ENCODE data around the gene CDC6. TPM values are rescaled to one million over a fixed set of nuclear protein-coding genes. Genes with fewer than 3 reads are reported as not detected.

CDC6 gene, protein sequence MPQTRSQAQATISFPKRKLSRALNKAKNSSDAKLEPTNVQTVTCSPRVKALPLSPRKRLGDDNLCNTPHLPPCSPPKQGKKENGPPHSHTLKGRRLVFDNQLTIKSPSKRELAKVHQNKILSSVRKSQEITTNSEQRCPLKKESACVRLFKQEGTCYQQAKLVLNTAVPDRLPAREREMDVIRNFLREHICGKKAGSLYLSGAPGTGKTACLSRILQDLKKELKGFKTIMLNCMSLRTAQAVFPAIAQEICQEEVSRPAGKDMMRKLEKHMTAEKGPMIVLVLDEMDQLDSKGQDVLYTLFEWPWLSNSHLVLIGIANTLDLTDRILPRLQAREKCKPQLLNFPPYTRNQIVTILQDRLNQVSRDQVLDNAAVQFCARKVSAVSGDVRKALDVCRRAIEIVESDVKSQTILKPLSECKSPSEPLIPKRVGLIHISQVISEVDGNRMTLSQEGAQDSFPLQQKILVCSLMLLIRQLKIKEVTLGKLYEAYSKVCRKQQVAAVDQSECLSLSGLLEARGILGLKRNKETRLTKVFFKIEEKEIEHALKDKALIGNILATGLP
- 100 to 1,000 TPM; 103 to 110 TPM for total RNA-seq

- CTCF ChIA-PET: interaction anchor here (0.6 to 8.5 kb wide), 11 partner anchors 15 to 665 kb away, joined by 3 to 100 read pairs (median 5); partner anchors contain the start of gene WIPF2
- Mint-ChIP-seq H3K27me3 (ENCODE audit: low read depth) (no peaks in the 10 kb centered on the region), H3K4me1 (ENCODE audit: low read depth) (peaks cover 45% of the 10 kb centered on the region), H3K9me3 (ENCODE audit: insufficient read depth) (no peaks in the 10 kb centered on the region), H3K4me3 (peak within 1 kb of the TSS; percentile 98), H3K36me3 (ENCODE audit: low read depth) (peaks cover 37% of the 10 kb centered on the region), H3K27ac (peak within 1 kb of the TSS; percentile 97)
- ATAC-seq: peak; percentile 96
- POLR2A ChIA-PET: interaction anchor here (0.6 to 2.5 kb wide), 19 partner anchors 9 to 312 kb away, joined by 3 to 19 read pairs (median 4); partner anchors contain the start of gene WIPF2
- peak; percentile 100 for DNase-seq
Measured at GRCh38 chr17:40287494-40288369, at the start of gene CDC6. Gene CDC6, plus strand, starts transcription at chr17:40287879. Its CDS starts 1,542 bp downstream, at chr17:40289421.

DNA sequence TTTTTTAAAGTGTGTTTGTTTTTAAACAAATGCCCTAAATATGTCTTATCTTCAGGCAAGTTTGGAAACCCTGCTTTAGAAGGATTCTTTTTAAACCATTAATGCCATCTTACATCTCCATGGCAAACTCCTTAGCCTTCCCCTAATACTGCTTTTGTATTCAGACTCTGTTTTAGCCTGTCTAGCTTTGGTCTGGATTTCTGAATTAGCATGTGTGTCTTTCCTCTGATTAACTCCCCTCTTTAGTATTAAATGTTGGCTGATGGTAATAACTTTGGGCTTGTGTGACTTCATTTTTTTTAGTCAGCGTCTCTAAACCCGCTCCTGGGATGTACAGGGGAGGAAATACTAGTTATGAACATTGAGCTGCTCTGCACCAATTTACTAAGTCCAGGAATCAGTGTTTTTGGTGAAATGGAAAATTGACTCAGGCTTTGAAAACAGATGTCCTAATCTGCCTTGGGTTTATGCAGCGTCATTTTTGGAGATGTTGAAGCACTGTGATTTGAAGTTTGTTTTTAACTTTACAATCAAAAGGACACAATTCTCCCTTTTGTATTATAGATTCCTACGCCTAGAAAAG lies 46.3 kb upstream of the CDC6 start:
- Mint-ChIP-seq H3K9me3 (ENCODE audit: insufficient read depth) (no peaks in the 10 kb centered on the region), H3K36me3 (ENCODE audit: low read depth) (peaks cover 5% of the 10 kb centered on the region), H3K27me3 (ENCODE audit: low read depth) (no peaks in the 10 kb centered on the region), H3K4me1 (ENCODE audit: low read depth) (peaks cover 18% of the 10 kb centered on the region), H3K4me3 (no peak overlapping the region), H3K27ac (no peak overlapping the region)
- CTCF ChIA-PET: interaction anchor here (1.4 to 1.8 kb wide), 3 partner anchors 39 to 50 kb away, joined by 4 to 5 read pairs (median 4); no protein-coding TSS in a partner anchor
- ATAC-seq (no peak), DNase-seq (no peak)
- POLR2A ChIA-PET: no interaction called here

GRCh38 chr17:40242774-40243173 lies 44.9 kb upstream of the CDC6 start:
- H3K27me3 Mint-ChIP-seq (ENCODE audit: low read depth): no peaks in the 10 kb centered on the region
- H3K36me3 Mint-ChIP-seq (ENCODE audit: low read depth): peaks cover 4% of the 10 kb centered on the region
- DNase-seq (no peak), ATAC-seq (no peak)
- CTCF ChIA-PET: interaction anchor here (0.7 to 1.7 kb wide), 2 partner anchors 41 to 45 kb away, joined by 3 to 4 read pairs; no protein-coding TSS in a partner anchor
- H3K4me3 Mint-ChIP-seq: no peak overlapping the region
- no peaks in the 10 kb centered on the region for H3K9me3 Mint-ChIP-seq (ENCODE audit: insufficient read depth)
- POLR2A ChIA-PET: interaction anchor here (0.7 kb wide), 1 partner anchor 176 kb away, joined by 3 read pairs; no protein-coding TSS in a partner anchor
- peaks cover 18% of the 10 kb centered on the region for H3K4me1 Mint-ChIP-seq (ENCODE audit: low read depth)
- H3K27ac Mint-ChIP-seq: no peak overlapping the region

GRCh38 chr17:40243761-40244160 lies 43.9 kb upstream of the CDC6 start:
- no peaks in the 10 kb centered on the region for H3K9me3 Mint-ChIP-seq (ENCODE audit: insufficient read depth)
- H3K4me1 Mint-ChIP-seq (ENCODE audit: low read depth): peaks cover 18% of the 10 kb centered on the region
- H3K27ac Mint-ChIP-seq: no peak overlapping the region
- H3K27me3 Mint-ChIP-seq (ENCODE audit: low read depth): no peaks in the 10 kb centered on the region
- ATAC-seq (no peak), DNase-seq (no peak)
- POLR2A ChIA-PET: no interaction called here
- peaks cover 5% of the 10 kb centered on the region for H3K36me3 Mint-ChIP-seq (ENCODE audit: low read depth)
- H3K4me3 Mint-ChIP-seq: no peak overlapping the region
- CTCF ChIA-PET: interaction anchor here (1.2 kb wide), 1 partner anchor 131 kb away, joined by 4 read pairs; no protein-coding TSS in a partner anchor

GRCh38 chr17:40244255-40244654 lies 43.4 kb upstream of the CDC6 start:
- ChIA-PET POLR2A (no interaction called here), CTCF (interaction anchor here (0.7 to 1.2 kb wide), 2 partner anchors 131 to 158 kb away, joined by 3 to 4 read pairs; no protein-coding TSS in a partner anchor)
- H3K4me3 Mint-ChIP-seq: no peak overlapping the region
- H3K27me3 Mint-ChIP-seq (ENCODE audit: low read depth): no peaks in the 10 kb centered on the region
- H3K36me3 Mint-ChIP-seq (ENCODE audit: low read depth): peaks cover 5% of the 10 kb centered on the region
- DNase-seq (no peak), ATAC-seq (no peak)
- H3K4me1 Mint-ChIP-seq (ENCODE audit: low read depth): peaks cover 18% of the 10 kb centered on the region
- H3K27ac Mint-ChIP-seq: no peak overlapping the region
- no peaks in the 10 kb centered on the region for H3K9me3 Mint-ChIP-seq (ENCODE audit: insufficient read depth)

GRCh38 chr17:40247926-40248495 lies 39.7 kb upstream of the CDC6 start:
- Mint-ChIP-seq H3K4me1 (ENCODE audit: low read depth) (peaks cover 9% of the 10 kb centered on the region), H3K27me3 (ENCODE audit: low read depth) (no peaks in the 10 kb centered on the region)

DNA sequence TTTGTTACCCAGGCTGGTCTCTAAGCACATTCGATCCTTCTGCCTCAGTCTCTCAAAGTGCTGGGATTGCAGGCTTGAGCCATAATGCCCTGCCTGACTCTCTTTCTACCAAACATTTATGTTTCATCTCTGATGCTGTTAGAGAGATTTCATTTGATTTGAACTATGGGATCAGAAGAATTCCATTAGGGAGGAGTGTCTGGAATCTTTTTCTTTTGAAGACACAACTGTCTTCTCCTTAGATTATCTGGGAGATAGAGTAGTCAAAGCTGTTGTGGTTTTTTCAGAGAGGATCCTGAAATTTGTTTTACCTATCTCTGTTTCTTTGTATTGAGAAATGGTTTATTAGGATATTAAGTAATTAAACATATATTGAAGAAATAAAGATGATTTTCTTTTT lies 39.2 kb upstream of the CDC6 start:
- no peak for DNase-seq
- H3K27me3 Mint-ChIP-seq (ENCODE audit: low read depth): no peaks in the 10 kb centered on the region
- peaks cover 9% of the 10 kb centered on the region for H3K4me1 Mint-ChIP-seq (ENCODE audit: low read depth)
- ChIA-PET POLR2A (no interaction called here), CTCF (no interaction called here)
- no peaks in the 10 kb centered on the region for H3K9me3 Mint-ChIP-seq (ENCODE audit: insufficient read depth)
- no peak overlapping the region for H3K27ac Mint-ChIP-seq
- H3K4me3 Mint-ChIP-seq: no peak overlapping the region
- peaks cover 3% of the 10 kb centered on the region for H3K36me3 Mint-ChIP-seq (ENCODE audit: low read depth)
- ATAC-seq: no peak

More at GRCh38 chr17:40247926-40248495, 39.7 kb upstream of the CDC6 start:
- DNase-seq (no peak), ATAC-seq (no peak)
- H3K36me3 Mint-ChIP-seq (ENCODE audit: low read depth): peaks cover 3% of the 10 kb centered on the region
- no peak overlapping the region for H3K27ac Mint-ChIP-seq
- CTCF ChIA-PET: no interaction called here
- POLR2A ChIA-PET: no interaction called here
- H3K4me3 Mint-ChIP-seq: no peak overlapping the region
- H3K9me3 Mint-ChIP-seq (ENCODE audit: insufficient read depth): no peaks in the 10 kb centered on the region

- no peaks in the 10 kb centered on the region for H3K9me3 Mint-ChIP-seq (ENCODE audit: insufficient read depth)
- no peak for ATAC-seq
- H3K27me3 Mint-ChIP-seq (ENCODE audit: low read depth): no peaks in the 10 kb centered on the region
- peaks cover 3% of the 10 kb centered on the region for H3K36me3 Mint-ChIP-seq (ENCODE audit: low read depth)
- ChIA-PET POLR2A (no interaction called here), CTCF (interaction anchor here (0.8 to 1.6 kb wide), 2 partner anchors 33 to 83 kb away, joined by 4 to 5 read pairs; partner anchors contain the start of gene WIPF2)
- H3K4me1 Mint-ChIP-seq (ENCODE audit: low read depth): no peaks in the 10 kb centered on the region
- no peak for DNase-seq
- no peak overlapping the region for H3K4me3 Mint-ChIP-seq
- H3K27ac Mint-ChIP-seq: no peak overlapping the region
Measured at GRCh38 chr17:40251576-40251975, 36.1 kb upstream of the CDC6 start.

GRCh38 chr17:40253565-40253964 lies 34.1 kb upstream of the CDC6 start:
- Mint-ChIP-seq H3K27me3 (ENCODE audit: low read depth) (no peaks in the 10 kb centered on the region), H3K9me3 (ENCODE audit: insufficient read depth) (no peaks in the 10 kb centered on the region), H3K4me3 (no peak overlapping the region), H3K27ac (no peak overlapping the region), H3K36me3 (ENCODE audit: low read depth) (peaks cover 12% of the 10 kb centered on the region), H3K4me1 (ENCODE audit: low read depth) (no peaks in the 10 kb centered on the region)
- ChIA-PET POLR2A (no interaction called here), CTCF (no interaction called here)
- ATAC-seq: no peak
- DNase-seq: no peak

DNA sequence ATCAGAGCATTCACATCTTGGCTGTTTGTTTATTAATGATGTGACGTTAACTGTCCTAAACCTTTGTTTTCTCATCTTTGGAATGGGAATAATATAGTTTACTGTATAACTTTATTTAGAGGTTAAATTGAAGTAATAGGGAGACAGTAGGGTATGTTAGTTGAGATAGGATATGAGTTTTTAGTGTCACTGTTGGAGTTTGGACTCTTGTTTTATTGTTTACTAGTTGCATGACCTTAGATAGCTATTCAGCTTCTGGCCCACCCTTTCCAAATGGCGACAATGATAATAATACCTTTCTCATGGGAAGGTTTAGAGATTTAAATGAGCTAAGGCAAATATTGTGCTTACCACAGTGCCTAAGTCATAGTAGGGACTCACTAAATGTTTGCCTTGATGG lies 28.2 kb upstream of the CDC6 start:
- Mint-ChIP-seq H3K4me3 (no peak overlapping the region), H3K9me3 (ENCODE audit: insufficient read depth) (no peaks in the 10 kb centered on the region), H3K27me3 (ENCODE audit: low read depth) (no peaks in the 10 kb centered on the region), H3K27ac (no peak overlapping the region), H3K4me1 (ENCODE audit: low read depth) (no peaks in the 10 kb centered on the region), H3K36me3 (ENCODE audit: low read depth) (peaks cover 42% of the 10 kb centered on the region)
- POLR2A ChIA-PET: interaction anchor here (0.9 kb wide), 1 partner anchor 29 kb away, joined by 3 read pairs; no protein-coding TSS in a partner anchor
- CTCF ChIA-PET: no interaction called here
- no peak for ATAC-seq
- no peak for DNase-seq

- no peak overlapping the region for H3K4me3 Mint-ChIP-seq
- H3K36me3 Mint-ChIP-seq (ENCODE audit: low read depth): peaks cover 42% of the 10 kb centered on the region
- H3K27ac Mint-ChIP-seq: no peak overlapping the region
- ChIA-PET CTCF (interaction anchor here (0.5 to 1.2 kb wide), 2 partner anchors 247 to 248 kb away, joined by 3 read pairs; no protein-coding TSS in a partner anchor), POLR2A (interaction anchor here (0.6 kb wide), 1 partner anchor 41 kb away, joined by 3 read pairs; the partner anchor contains the start of gene WIPF2)
- no peaks in the 10 kb centered on the region for H3K27me3 Mint-ChIP-seq (ENCODE audit: low read depth)
- ATAC-seq (no peak), DNase-seq (no peak)
- no peaks in the 10 kb centered on the region for H3K9me3 Mint-ChIP-seq (ENCODE audit: insufficient read depth)
- H3K4me1 Mint-ChIP-seq (ENCODE audit: low read depth): no peaks in the 10 kb centered on the region
Measured at GRCh38 chr17:40260528-40260927, 27.2 kb upstream of the CDC6 start.
